ENCODE data around the gene OR2V2. TPM values are rescaled to one million over a fixed set of nuclear protein-coding genes. Genes with fewer than 3 reads are reported as not detected.

OR2V2 gene
- total and polyA plus RNA-seq, 10 of the 15 experiments (the other 5 are each of a cell fraction or from before 2014, with no cell fraction given): 0.26 TPM; not detected in 9

DNA sequence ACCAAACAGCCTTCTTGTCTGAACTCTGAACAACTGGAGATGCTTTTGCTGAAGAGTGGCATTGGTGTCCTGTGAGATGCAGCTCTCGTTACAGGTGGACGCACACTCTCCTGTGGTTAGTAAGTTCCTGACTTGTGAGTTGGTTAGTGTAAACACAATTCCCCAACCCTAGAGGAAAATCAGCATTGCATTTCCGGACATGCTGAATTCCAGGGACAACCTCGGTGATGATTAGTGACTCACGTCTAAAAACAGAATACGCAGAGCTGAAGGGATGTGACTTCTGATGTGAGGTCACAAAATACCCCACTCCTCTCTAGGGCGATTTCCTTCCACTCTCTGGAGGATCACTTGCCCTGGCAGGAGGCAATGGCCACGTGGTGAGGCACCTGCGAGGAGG lies 5.0 kb downstream of the OR2V2 start (continued):
- TF ChIP-seq TBL1XR1 (IDR thresholded peaks at IDR 0.05; ENCODE audit: low read depth, low read length) (no peak), EED (IDR thresholded peaks at IDR 0.05; ENCODE audit: low read depth) (no peak), NBN (IDR thresholded peaks at IDR 0.05) (no peak), ZNF207 (IDR thresholded peaks at IDR 0.05; ENCODE audit: borderline replicate concordance) (no peak)

DNA sequence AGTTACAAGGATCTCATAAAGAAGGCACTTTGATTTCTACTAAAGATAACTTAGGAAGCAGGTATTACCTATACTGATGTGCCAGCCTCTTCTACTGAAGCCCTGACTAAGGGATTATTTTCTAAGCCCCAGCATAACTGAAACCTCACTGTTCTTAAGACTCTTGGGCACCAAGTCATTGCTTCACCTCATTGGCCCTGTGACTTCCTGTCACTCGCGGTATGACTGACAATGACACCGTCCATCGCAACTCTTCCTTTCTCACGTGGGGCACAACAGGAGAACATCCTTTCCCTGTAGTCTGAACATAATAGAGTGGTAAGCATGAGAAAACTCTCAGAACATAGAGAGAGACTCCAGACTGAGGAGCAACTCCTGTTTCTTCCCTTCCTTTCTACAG lies 6.4 kb downstream of the OR2V2 start:
- H3K4me2 ChIP-seq (ENCODE audit: control insufficient read depth, insufficient read depth): no peak overlapping the region
- no peak overlapping the region for H3K9ac ChIP-seq (ENCODE audit: control insufficient read depth, insufficient read depth, low read length)
- ATAC-seq (peak; percentile 27), DNase-seq (ENCODE audit: low read depth, low spot score) (no peak), FAIRE-seq (peak; percentile 13)
- H3K27ac ChIP-seq (ENCODE audit: control insufficient read depth, insufficient read depth): no peak overlapping the region
- in situ Hi-C loops (cut with MboI): no loop called here
- CTCF ChIA-PET: interaction anchor here (0.6 to 0.7 kb wide), 2 partner anchors 105 to 243 kb away, joined by 3 read pairs; no protein-coding TSS in a partner anchor
- BruUV-seq (replicated peaks): no TSS peak
- H3K9me3 ChIP-seq (replicated peaks; ENCODE audit: control insufficient read depth, insufficient read depth, low read length): no peaks in the 10 kb centered on the region; the same call in 2 of the 3 replicates
- H3K27me3 ChIP-seq (replicated peaks in 1 of 2; ENCODE audit: control insufficient read depth in 2 of 2, insufficient read depth in 2 of 2, low read length in 1 of 2): no peaks in the 10 kb centered on the region
- POLR2A ChIA-PET: no interaction called here
- RAD21 ChIA-PET (ENCODE audit: unreplicated experiment): no interaction called here
- no peaks in the 10 kb centered on the region for H4K20me1 ChIP-seq (ENCODE audit: control insufficient read depth, insufficient read depth)
- 3% methylated on average over 5 of the region's 5 CpGs for WGBS (ENCODE audit: insufficient coverage, insufficient replicate concordance, low lambda C conversion rate, missing lambda C conversion rate)
- 0 out of 2 replicates have a peak overlapping the region, but pooled peaks have one; percentile 34 for H2AFZ ChIP-seq (ENCODE audit: control insufficient read depth, low read depth, low read length)
- H3K79me2 ChIP-seq (ENCODE audit: control insufficient read depth, insufficient read depth, low read length): no peaks in the 10 kb centered on the region
- H3K36me3 ChIP-seq (ENCODE audit: control insufficient read depth in 2 of 2, insufficient read depth in 2 of 2, low read length in 1 of 2): no peaks in the 10 kb centered on the region
- intact Hi-C loops (cut with micrococcal nuclease; ENCODE audit: unreplicated experiment): loop anchor here (10.0 kb wide), 4 partner anchors 49 to 349 kb away; partner anchors contain the start of gene MGAT1
- peaks cover 6% of the 10 kb centered on the region for H3K4me1 ChIP-seq (ENCODE audit: control insufficient read depth, insufficient read depth, low read length)
- H3K4me3 ChIP-seq: no peak overlapping the region
- SMC1A ChIA-PET (ENCODE audit: uncharacterized antibody, unreplicated experiment): no interaction called here
- TF ChIP-seq ATF7 (IDR thresholded peaks at IDR 0.05; ENCODE audit: low read depth) (no peak), MEF2A (IDR thresholded peaks at IDR 0.05; ENCODE audit: insufficient read depth, low read depth, low read length) (no peak), DPF2 (IDR thresholded peaks at IDR 0.05) (no peak), IRF4 (IDR thresholded peaks at IDR 0.05; ENCODE audit: low read depth, low read length) (0 out of 2 replicates have a peak, but pooled peaks have one; percentile 18), SMARCA5 (IDR thresholded peaks at IDR 0.05) (no peak), STAT1 (conservative IDR thresholded peaks at IDR 0.05) (no peak), FOS (IDR thresholded peaks at IDR 0.05; ENCODE audit: borderline replicate concordance, extremely low read depth, insufficient read length) (no peak), RAD21 (IDR thresholded peaks at IDR 0.05; ENCODE audit: insufficient read depth, low read depth, low read length) (no peak), IKZF2 (IDR thresholded peaks at IDR 0.05) (no peak), SREBF2 (IDR thresholded peaks at IDR 0.05; ENCODE audit: low read length) (no peak)
- TF ChIP-seq, protein P1, sequence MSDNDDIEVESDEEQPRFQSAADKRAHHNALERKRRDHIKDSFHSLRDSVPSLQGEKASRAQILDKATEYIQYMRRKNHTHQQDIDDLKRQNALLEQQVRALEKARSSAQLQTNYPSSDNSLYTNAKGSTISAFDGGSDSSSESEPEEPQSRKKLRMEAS (IDR thresholded peaks at IDR 0.05; ENCODE audit: low read depth, low read length): no peak
- TF ChIP-seq, protein P2, sequence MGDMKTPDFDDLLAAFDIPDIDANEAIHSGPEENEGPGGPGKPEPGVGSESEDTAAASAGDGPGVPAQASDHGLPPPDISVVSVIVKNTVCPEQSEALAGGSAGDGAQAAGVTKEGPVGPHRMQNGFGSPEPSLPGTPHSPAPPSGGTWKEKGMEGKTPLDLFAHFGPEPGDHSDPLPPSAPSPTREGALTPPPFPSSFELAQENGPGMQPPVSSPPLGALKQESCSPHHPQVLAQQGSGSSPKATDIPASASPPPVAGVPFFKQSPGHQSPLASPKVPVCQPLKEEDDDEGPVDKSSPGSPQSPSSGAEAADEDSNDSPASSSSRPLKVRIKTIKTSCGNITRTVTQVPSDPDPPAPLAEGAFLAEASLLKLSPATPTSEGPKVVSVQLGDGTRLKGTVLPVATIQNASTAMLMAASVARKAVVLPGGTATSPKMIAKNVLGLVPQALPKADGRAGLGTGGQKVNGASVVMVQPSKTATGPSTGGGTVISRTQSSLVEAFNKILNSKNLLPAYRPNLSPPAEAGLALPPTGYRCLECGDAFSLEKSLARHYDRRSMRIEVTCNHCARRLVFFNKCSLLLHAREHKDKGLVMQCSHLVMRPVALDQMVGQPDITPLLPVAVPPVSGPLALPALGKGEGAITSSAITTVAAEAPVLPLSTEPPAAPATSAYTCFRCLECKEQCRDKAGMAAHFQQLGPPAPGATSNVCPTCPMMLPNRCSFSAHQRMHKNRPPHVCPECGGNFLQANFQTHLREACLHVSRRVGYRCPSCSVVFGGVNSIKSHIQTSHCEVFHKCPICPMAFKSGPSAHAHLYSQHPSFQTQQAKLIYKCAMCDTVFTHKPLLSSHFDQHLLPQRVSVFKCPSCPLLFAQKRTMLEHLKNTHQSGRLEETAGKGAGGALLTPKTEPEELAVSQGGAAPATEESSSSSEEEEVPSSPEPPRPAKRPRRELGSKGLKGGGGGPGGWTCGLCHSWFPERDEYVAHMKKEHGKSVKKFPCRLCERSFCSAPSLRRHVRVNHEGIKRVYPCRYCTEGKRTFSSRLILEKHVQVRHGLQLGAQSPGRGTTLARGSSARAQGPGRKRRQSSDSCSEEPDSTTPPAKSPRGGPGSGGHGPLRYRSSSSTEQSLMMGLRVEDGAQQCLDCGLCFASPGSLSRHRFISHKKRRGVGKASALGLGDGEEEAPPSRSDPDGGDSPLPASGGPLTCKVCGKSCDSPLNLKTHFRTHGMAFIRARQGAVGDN (IDR thresholded peaks at IDR 0.05): no peak
- TF ChIP-seq, protein P3, sequence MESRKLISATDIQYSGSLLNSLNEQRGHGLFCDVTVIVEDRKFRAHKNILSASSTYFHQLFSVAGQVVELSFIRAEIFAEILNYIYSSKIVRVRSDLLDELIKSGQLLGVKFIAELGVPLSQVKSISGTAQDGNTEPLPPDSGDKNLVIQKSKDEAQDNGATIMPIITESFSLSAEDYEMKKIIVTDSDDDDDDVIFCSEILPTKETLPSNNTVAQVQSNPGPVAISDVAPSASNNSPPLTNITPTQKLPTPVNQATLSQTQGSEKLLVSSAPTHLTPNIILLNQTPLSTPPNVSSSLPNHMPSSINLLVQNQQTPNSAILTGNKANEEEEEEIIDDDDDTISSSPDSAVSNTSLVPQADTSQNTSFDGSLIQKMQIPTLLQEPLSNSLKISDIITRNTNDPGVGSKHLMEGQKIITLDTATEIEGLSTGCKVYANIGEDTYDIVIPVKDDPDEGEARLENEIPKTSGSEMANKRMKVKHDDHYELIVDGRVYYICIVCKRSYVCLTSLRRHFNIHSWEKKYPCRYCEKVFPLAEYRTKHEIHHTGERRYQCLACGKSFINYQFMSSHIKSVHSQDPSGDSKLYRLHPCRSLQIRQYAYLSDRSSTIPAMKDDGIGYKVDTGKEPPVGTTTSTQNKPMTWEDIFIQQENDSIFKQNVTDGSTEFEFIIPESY (IDR thresholded peaks at IDR 0.05): 0 out of 2 replicates have a peak, but pooled peaks have one; percentile 10
